A673 (cell line): ENCODE results near the gene SPRY1.

Experiments used
- EZH2 ChIP-seq: fragments of 200-600 bp; sonication (generic); IDR thresholded peaks from 2 replicates; pipeline ENCODE4 v1.6.1; 2017; ENCODE audit warnings: borderline replicate concordance, low read depth, mild to moderate bottlenecking, mixed read lengths, antibody characterized with exemption, low read length; ENCODE audit not compliant: poor library complexity, severe bottlenecking
- TF ChIP-seq, protein P1 (sequence below): fragments of 300-800, 200-600 bp; sonication (generic); conservative IDR thresholded peaks from 2 replicates; pipeline ENCODE4 v1.5.1; 2017; ENCODE audit warnings: low read depth, mild to moderate bottlenecking, antibody characterized with exemption, low read length, moderate library complexity, mixed read lengths

GRCh38 chr4:123406872-123407271 lies 10.3 kb downstream of the SPRY1 start:
- TF ChIP-seq, protein P1, sequence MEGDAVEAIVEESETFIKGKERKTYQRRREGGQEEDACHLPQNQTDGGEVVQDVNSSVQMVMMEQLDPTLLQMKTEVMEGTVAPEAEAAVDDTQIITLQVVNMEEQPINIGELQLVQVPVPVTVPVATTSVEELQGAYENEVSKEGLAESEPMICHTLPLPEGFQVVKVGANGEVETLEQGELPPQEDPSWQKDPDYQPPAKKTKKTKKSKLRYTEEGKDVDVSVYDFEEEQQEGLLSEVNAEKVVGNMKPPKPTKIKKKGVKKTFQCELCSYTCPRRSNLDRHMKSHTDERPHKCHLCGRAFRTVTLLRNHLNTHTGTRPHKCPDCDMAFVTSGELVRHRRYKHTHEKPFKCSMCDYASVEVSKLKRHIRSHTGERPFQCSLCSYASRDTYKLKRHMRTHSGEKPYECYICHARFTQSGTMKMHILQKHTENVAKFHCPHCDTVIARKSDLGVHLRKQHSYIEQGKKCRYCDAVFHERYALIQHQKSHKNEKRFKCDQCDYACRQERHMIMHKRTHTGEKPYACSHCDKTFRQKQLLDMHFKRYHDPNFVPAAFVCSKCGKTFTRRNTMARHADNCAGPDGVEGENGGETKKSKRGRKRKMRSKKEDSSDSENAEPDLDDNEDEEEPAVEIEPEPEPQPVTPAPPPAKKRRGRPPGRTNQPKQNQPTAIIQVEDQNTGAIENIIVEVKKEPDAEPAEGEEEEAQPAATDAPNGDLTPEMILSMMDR = no peak
- TF ChIP-seq EZH2 = no peak
